Mesendoderm (in vitro differentiated cells): ENCODE data around the gene PARP15.

Experiments
- DNase-seq: peaks from one replicate; pipeline ENCODE4 v3.0.0; 2013
- H2AK5ac ChIP-seq: 2 replicates; pipeline ENCODE4 v1.6.1; 2013; ENCODE audit warnings: low read length, inconsistent platforms
- H2BK120ac ChIP-seq: 2 replicates; pipeline ENCODE4 v1.6.1; 2013; ENCODE audit warnings: low read depth, mild to moderate bottlenecking, low read length, moderate library complexity, mixed read lengths
- H2BK15ac ChIP-seq: replicated peaks from 2 replicates; pipeline ENCODE4 v1.6.1; 2013; ENCODE audit warnings: low read depth, mild to moderate bottlenecking, moderate library complexity
- H2BK5ac ChIP-seq: 2 replicates; pipeline ENCODE4 v1.6.1; 2013; ENCODE audit warnings: low read length, inconsistent platforms
- H3K18ac ChIP-seq: 2 replicates; pipeline ENCODE4 v1.6.1; 2013; ENCODE audit warnings: mild to moderate bottlenecking, low read length, mixed read lengths
- H3K23ac ChIP-seq: one replicate; pipeline ENCODE4 v1.6.1; 2013; ENCODE audit warnings: low read length
- H3K27ac ChIP-seq: 2 replicates; pipeline ENCODE4 v1.5.1; 2013; ENCODE audit warnings: low read depth, mild to moderate bottlenecking, inconsistent platforms, low read length, moderate library complexity
- H3K27me3 ChIP-seq: 2 replicates; pipeline ENCODE4 v1.6.1; 2013; ENCODE audit warnings: low read length, control low read depth, mild to moderate bottlenecking, inconsistent platforms; ENCODE audit not compliant: insufficient read depth, poor library complexity
- H3K36me3 ChIP-seq: 2 replicates; pipeline ENCODE4 v1.6.1; 2013; ENCODE audit warnings: low read length, inconsistent platforms; ENCODE audit not compliant: control insufficient read depth, insufficient read depth
- H3K4ac ChIP-seq: one replicate; pipeline ENCODE4 v1.6.1; 2013; ENCODE audit warnings: low read depth, mild to moderate bottlenecking, low read length, moderate library complexity
- H3K4me1 ChIP-seq: 2 replicates; pipeline ENCODE4 v1.6.1; 2013; ENCODE audit warnings: low read depth, low read length, inconsistent platforms; ENCODE audit not compliant: control insufficient read depth
- H3K4me2 ChIP-seq: 2 replicates; pipeline ENCODE4 v1.6.1; 2013; ENCODE audit warnings: low read length
- H3K4me3 ChIP-seq: 2 replicates; pipeline ENCODE4 v1.5.1; 2013; ENCODE audit warnings: mild to moderate bottlenecking, low read length
- H3K56ac ChIP-seq: one replicate; pipeline ENCODE4 v1.6.1; 2013; ENCODE audit warnings: low read length
- H3K79me1 ChIP-seq: 2 replicates; pipeline ENCODE4 v1.6.1; 2013; ENCODE audit warnings: low read length, inconsistent platforms
- H3K79me2 ChIP-seq: 2 replicates; pipeline ENCODE4 v1.6.1; 2013; ENCODE audit warnings: mild to moderate bottlenecking, low read length; ENCODE audit not compliant: control insufficient read depth, insufficient read depth
- H3K9ac ChIP-seq: 2 replicates; pipeline ENCODE4 v1.6.1; 2013; ENCODE audit warnings: low read length, inconsistent platforms
- H4K5ac ChIP-seq: one replicate; pipeline ENCODE4 v1.6.1; 2013; ENCODE audit warnings: low read length
- H4K8ac ChIP-seq: one replicate; pipeline ENCODE4 v1.6.1; 2013; ENCODE audit warnings: low read depth, mild to moderate bottlenecking, control low read depth, low read length, moderate library complexity
- WGBS: extraction: QIAGEN DNeasy Blood & Tissue Kit; methylation state at CpG from one replicate; pipeline ENCODE4 v1.1.7; 2013; ENCODE audit warnings: low lambda C conversion rate, missing lambda C conversion rate; ENCODE audit not compliant: insufficient coverage; ENCODE audit errors: extremely low coverage; 5-methylcytosine and 5-hydroxymethylcytosine counted together

PARP15 gene

GRCh38 chr3:122687298-122687697 lies 109.8 kb downstream of the PARP15 start:
- Histone ChIP-seq H3K36me3 (no peaks in the 10 kb centered on the region), H3K4me3 (no peak overlapping the region), H3K9ac (no peak overlapping the region), H3K56ac (no peak overlapping the region), H3K4me1 (no peaks in the 10 kb centered on the region), H3K4ac (no peak overlapping the region), H3K79me1 (no peaks in the 10 kb centered on the region), H3K27me3 (no peaks in the 10 kb centered on the region), H2BK15ac (no peak overlapping the region), H3K23ac (no peak overlapping the region), H4K8ac (no peak overlapping the region), H4K5ac (no peak overlapping the region), H3K79me2 (no peaks in the 10 kb centered on the region), H2BK5ac (no peak overlapping the region), H2BK120ac (no peak overlapping the region), H2AK5ac (no peak overlapping the region), H3K4me2 (no peak overlapping the region), H3K27ac (no peak overlapping the region), H3K18ac (no peak overlapping the region)
- DNase-seq: no peak
- no CpG with 5 or more reads among the region's 2 CpGs for WGBS
